Gastroesophageal sphincter (tissue), 4 donors: ENCODE data around the gene TTF2. TPM values are rescaled to one million over a fixed set of nuclear protein-coding genes. Genes with fewer than 3 reads are reported as not detected.

Source experiments
- ATAC-seq: fragments of 150-250 bp; one replicate; pipeline ENCODE4 v1.9.1; 2016; ENCODE audit warnings: mild to moderate bottlenecking, moderate library complexity
- H3K27ac ChIP-seq, 4 donors: fragments of 200-600 bp; sonication (generic) in 3 of 4; 1 replicate in 3 of 4; 2 replicates in 1 of 4; pipeline ENCODE4 v1.5.1; 2016 to 2019
- H3K27me3 ChIP-seq: fragments of 200-600 bp; sonication (generic); one replicate; pipeline ENCODE4 v1.5.1; 2019
- H3K36me3 ChIP-seq, 2 donors: fragments of 200-600 bp; sonication (generic); one replicate each; pipeline ENCODE4 v1.5.1; 2019; ENCODE audit warnings: control low read depth in 1 of 2
- H3K4me1 ChIP-seq, 3 donors: fragments of 200-600 bp; sonication (generic); 1 replicate in 2 of 3; 2 replicates in 1 of 3; pipeline ENCODE4 v1.5.1; 2016 to 2019; ENCODE audit warnings: control low read depth in 2 of 3
- H3K4me3 ChIP-seq, 2 donors: fragments of 200-600 bp; sonication (generic); one replicate each; pipeline ENCODE4 v1.5.1; 2019; ENCODE audit warnings: mild to moderate bottlenecking in 1 of 2, moderate library complexity in 1 of 2
- H3K9me3 ChIP-seq, 3 donors: fragments of 200-600 bp; sonication (generic); one replicate each; pipeline ENCODE4 v1.5.1; 2017 to 2019; ENCODE audit warnings: control low read depth in 2 of 3
- EP300 ChIP-seq: sonication (generic); formaldehyde crosslinking; IDR thresholded peaks from one replicate; pipeline ENCODE4 v1.6.1; 2017; ENCODE audit warnings: antibody characterized with exemption, mild to moderate bottlenecking
- POLR2A ChIP-seq, 2 donors: fragments of 450-650 bp; IDR thresholded peaks; one replicate each; pipeline ENCODE4 v1.6.1; 2017; ENCODE audit warnings: antibody characterized with exemption in 2 of 2, mild to moderate bottlenecking in 2 of 2, moderate library complexity in 1 of 2
- POLR2AphosphoS5 ChIP-seq: sonication (generic); formaldehyde crosslinking; IDR thresholded peaks from one replicate; pipeline ENCODE4 v1.6.1; 2017; ENCODE audit warnings: antibody characterized with exemption
- WGBS, 2 donors: methylation state at CpG; one replicate each; pipeline ENCODE4 v1.1.5; 2018; ENCODE audit warnings: low coverage in 1 of 2; 5-methylcytosine and 5-hydroxymethylcytosine counted together
- total RNA-seq, 4 donors: library from RNA; depleted of rRNA; stranded (reverse); fragments of >200 nt; gene quantifications; one replicate each; pipeline ENCODE4 v1.1.0, GENCODE V29; 2016
- TF ChIP-seq, protein P1 (sequence below), 4 experiments: fragments of 200-600 bp in 2 of 4; fragments of 450-650 bp in 2 of 4; sonication (generic) in 1 of 4; IDR thresholded peaks; one replicate each; pipeline ENCODE4 v1.5.1; 2017 to 2019; ENCODE audit warnings: antibody characterized with exemption in 4 of 4, mild to moderate bottlenecking in 2 of 4, moderate library complexity in 2 of 4

The TTF2 gene
- total RNA-seq, 4 donors from 2014 or later, result 5.6 to 21.1 (median 13.5) TPM

DNA sequence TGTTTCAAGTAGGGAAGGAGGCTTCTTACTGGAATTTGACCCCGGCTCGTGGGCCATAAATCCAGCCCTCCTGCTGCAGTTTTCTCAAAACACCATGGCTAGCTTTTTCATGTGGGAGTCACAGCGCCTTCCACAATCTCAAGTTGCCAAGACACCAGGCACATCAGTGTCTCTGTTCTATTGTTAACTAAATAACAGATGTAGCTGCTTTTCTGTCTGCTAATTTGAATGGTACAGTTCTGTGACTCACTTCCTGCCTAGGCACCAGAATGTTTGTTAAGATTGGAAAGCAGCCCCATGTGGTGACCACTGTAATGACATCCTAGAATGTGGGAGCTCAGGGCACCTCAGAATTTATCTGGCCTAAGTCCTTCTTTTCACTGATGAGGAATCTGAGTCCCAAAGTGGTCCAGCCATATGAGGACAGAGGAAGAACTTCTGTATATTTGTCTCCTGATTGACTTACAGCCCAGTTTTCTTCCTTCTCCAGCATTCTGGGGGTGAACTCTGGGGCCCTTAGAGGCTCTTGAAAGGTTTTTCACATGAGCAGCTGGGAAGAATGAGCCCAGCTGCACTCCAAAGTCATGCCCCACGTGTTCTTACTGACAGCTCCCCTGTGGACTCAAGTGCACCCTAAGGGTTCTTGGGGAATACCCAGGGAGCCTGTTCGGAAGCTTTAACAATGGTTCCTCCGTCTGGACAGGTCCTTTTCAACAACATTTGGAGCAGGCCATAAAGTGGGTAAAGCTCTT lies 33.9 kb downstream of the TTF2 start:
- Histone ChIP-seq H3K27me3 (no peaks in the 10 kb centered on the region), H3K9me3 (no peaks in the 10 kb centered on the region), H3K36me3 (peaks cover 0 to 56% of the 10 kb centered on the region in 2 donors), H3K27ac (peak overlapping the region; percentile 45 to 74 (median 64)), H3K4me3 (no peak overlapping the region), H3K4me1 (peaks cover 0 to 30% (median 0%) of the 10 kb centered on the region in 3 donors)
- ATAC-seq, result no peak
- TF ChIP-seq, protein P1, sequence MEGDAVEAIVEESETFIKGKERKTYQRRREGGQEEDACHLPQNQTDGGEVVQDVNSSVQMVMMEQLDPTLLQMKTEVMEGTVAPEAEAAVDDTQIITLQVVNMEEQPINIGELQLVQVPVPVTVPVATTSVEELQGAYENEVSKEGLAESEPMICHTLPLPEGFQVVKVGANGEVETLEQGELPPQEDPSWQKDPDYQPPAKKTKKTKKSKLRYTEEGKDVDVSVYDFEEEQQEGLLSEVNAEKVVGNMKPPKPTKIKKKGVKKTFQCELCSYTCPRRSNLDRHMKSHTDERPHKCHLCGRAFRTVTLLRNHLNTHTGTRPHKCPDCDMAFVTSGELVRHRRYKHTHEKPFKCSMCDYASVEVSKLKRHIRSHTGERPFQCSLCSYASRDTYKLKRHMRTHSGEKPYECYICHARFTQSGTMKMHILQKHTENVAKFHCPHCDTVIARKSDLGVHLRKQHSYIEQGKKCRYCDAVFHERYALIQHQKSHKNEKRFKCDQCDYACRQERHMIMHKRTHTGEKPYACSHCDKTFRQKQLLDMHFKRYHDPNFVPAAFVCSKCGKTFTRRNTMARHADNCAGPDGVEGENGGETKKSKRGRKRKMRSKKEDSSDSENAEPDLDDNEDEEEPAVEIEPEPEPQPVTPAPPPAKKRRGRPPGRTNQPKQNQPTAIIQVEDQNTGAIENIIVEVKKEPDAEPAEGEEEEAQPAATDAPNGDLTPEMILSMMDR (IDR thresholded peaks at IDR 0.05), result peak in 2 of 4 experiments; percentile 13 to 34
- TF ChIP-seq EP300, result no peak
- WGBS, 2 donors, result 77 to 92% methylated on average over 4 to 5 of the region's 6 CpGs

DNA sequence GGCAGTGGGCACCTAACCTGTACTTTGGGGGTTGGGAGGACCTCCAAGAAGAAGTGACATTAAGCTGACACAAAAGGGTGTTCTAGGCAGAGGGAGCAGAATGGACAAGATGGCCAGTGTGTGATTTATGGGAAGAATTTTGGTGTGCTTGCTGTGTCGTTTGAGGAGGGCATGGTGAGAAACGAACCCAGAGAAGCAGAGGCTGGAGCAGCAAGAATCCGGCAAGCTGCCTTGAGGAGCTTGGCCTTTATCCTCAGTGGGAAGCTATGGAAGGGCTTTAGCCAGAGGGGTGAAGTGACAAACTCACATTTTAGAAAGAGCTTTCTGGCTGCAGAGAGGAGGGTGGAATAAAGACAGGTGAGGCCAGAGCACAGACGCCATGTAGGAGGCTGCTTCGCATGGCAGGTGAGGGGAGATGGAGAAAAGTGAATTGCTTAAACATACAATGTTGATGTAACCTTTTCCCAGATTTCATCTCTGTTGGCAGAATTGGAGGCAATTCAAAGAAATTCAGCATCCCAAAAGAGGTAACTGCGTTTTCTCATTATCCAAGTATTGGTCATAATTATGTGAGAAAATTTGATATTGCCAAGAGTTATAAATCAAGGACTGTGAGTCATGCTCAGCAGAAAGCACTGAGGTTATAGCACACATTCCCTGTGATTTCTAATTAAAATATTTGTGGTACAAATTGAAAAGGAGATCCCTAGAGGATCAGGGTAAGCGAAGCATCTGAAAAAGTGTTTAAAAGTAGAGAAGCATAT lies 34.9 kb downstream of the TTF2 start:
- Histone ChIP-seq H3K27ac (no peak overlapping the region), H3K9me3 (no peaks in the 10 kb centered on the region), H3K36me3 (peaks cover 0 to 58% of the 10 kb centered on the region in 2 donors), H3K4me3 (no peak overlapping the region), H3K4me1 (peaks cover 0 to 30% (median 0%) of the 10 kb centered on the region in 3 donors), H3K27me3 (no peaks in the 10 kb centered on the region)
- TF ChIP-seq POLR2AphosphoS5 (peak; percentile 12), EP300 (no peak)
- WGBS, 2 donors, result 55 to 57% methylated on average over 5 to 7 of the region's 7 CpGs
- ATAC-seq, result no peak

DNA sequence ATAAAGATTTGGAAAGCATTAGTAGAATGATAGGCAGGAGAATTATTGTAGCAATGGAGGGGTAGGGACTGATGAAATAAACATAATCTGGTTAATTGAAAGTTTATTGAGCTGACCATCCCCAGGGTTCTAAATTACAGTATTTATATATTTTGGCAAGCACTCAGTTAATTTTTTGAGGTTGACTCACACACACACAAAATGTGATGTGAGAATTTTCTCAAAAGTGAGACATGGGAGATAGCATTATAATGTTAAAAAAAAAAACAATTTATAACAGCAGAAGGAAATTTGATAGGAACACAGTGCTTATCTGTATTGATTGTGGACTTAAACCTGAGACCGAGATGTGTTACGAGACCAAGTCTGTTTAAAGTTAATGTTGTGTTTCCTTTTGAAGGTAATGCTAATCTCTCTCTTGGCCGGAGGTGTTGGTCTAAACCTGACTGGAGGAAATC lies 36.9 kb downstream of the TTF2 start:
- Histone ChIP-seq H3K9me3 (no peaks in the 10 kb centered on the region), H3K4me3 (no peak overlapping the region), H3K36me3 (peaks cover 0 to 57% of the 10 kb centered on the region in 2 donors), H3K27ac (no peak overlapping the region), H3K27me3 (no peaks in the 10 kb centered on the region), H3K4me1 (peaks cover 0 to 30% (median 0%) of the 10 kb centered on the region in 3 donors)
- no peak for TF ChIP-seq EP300
- no peak for TF ChIP-seq POLR2A (IDR thresholded peaks at IDR 0.05)
- TF ChIP-seq, protein P1 (IDR thresholded peaks at IDR 0.05), result no peak
- TF ChIP-seq POLR2AphosphoS5, result no peak
- WGBS, 2 donors, result 92 to 94% methylated on average over 2 to 3 of the region's 3 CpGs
- no peak for ATAC-seq

DNA sequence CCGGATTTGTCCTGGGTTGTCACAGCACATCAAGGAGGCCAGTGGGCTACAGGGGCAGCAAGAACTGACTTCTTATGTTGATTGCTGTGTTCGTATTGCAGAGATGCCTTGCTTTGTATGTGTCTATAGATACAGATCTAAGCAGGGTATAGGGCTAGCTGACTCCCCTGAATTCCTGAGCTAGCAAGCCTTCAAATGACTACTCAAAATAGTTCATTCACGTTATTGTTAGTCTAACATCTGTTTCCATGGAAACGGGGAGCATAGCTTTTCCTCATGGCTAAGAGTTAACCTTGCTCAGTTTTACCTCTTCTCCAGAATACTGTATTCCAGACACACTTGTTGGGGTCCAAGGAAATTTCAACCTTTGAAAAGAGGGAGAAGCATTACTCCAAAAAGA lies 37.3 kb downstream of the TTF2 start:
- Histone ChIP-seq H3K4me3 (no peak overlapping the region), H3K9me3 (no peaks in the 10 kb centered on the region), H3K4me1 (peaks cover 0 to 29% (median 0%) of the 10 kb centered on the region in 3 donors), H3K36me3 (peaks cover 0 to 59% of the 10 kb centered on the region in 2 donors), H3K27me3 (no peaks in the 10 kb centered on the region), H3K27ac (no peak overlapping the region)
- WGBS, 2 donors, result 14 to 63% methylated on average over 1 to 4 of the region's 4 CpGs
- TF ChIP-seq POLR2AphosphoS5, result no peak
- no peak for TF ChIP-seq EP300
- TF ChIP-seq, protein P1 (IDR thresholded peaks at IDR 0.05), result no peak
- TF ChIP-seq POLR2A (IDR thresholded peaks at IDR 0.05), result no peak
- no peak for ATAC-seq

DNA sequence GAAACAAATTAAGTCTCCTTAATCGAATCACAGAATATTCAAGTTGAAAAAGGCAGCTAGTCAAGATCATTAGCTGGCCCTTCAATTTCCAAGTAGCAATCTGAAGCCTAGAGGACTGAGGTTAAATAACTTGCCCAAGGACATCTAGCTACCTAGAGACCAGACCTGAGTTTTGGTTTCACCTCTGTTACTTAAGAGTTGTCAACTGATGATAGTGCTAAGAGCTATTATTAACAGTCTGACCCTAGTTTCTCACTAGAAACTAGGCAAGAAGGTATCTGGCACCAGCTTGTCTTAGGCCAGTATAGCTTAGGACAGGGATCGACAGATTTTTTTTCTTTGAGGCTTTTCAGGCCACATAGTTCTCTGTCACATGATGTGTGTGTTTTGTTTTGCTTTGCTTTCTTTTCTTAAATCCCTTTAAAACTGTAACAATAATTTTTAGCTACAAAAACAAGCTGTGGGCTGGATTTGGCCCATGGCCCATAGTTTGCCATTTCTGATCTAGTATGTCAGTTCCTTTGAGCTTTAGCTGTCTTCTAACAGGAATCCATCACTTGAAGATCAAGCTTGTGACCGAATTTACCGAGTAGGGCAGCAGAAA lies 38.3 kb downstream of the TTF2 start:
- no peak overlapping the region for H3K4me3 ChIP-seq
- TF ChIP-seq EP300 (no peak), POLR2AphosphoS5 (no peak), POLR2A (IDR thresholded peaks at IDR 0.05) (no peak)
- TF ChIP-seq, protein P1 (IDR thresholded peaks at IDR 0.05), result no peak
- peaks cover 0 to 20% (median 0%) of the 10 kb centered on the region in 3 donors for H3K4me1 ChIP-seq
- no peak overlapping the region for H3K27ac ChIP-seq
- H3K9me3 ChIP-seq, result no peaks in the 10 kb centered on the region
- peaks cover 0 to 58% of the 10 kb centered on the region in 2 donors for H3K36me3 ChIP-seq
- H3K27me3 ChIP-seq, result no peaks in the 10 kb centered on the region
- ATAC-seq, result no peak
- 88 to 97% methylated on average over 1 to 3 of the region's 4 CpGs for WGBS, 2 donors
